ENCODE results near the gene CFAP210. TPM values are rescaled to one million over a fixed set of nuclear protein-coding genes. Genes with fewer than 3 reads are reported as not detected.

CFAP210 gene
- total and polyA plus RNA-seq, 2 experiments from 2014 or later: 3.7 TPM; not detected in 1

GRCh38 chr2:169736902-169737301 is 42.7 kb upstream of the CFAP210 start (continued):
- TF ChIP-seq, protein P1, sequence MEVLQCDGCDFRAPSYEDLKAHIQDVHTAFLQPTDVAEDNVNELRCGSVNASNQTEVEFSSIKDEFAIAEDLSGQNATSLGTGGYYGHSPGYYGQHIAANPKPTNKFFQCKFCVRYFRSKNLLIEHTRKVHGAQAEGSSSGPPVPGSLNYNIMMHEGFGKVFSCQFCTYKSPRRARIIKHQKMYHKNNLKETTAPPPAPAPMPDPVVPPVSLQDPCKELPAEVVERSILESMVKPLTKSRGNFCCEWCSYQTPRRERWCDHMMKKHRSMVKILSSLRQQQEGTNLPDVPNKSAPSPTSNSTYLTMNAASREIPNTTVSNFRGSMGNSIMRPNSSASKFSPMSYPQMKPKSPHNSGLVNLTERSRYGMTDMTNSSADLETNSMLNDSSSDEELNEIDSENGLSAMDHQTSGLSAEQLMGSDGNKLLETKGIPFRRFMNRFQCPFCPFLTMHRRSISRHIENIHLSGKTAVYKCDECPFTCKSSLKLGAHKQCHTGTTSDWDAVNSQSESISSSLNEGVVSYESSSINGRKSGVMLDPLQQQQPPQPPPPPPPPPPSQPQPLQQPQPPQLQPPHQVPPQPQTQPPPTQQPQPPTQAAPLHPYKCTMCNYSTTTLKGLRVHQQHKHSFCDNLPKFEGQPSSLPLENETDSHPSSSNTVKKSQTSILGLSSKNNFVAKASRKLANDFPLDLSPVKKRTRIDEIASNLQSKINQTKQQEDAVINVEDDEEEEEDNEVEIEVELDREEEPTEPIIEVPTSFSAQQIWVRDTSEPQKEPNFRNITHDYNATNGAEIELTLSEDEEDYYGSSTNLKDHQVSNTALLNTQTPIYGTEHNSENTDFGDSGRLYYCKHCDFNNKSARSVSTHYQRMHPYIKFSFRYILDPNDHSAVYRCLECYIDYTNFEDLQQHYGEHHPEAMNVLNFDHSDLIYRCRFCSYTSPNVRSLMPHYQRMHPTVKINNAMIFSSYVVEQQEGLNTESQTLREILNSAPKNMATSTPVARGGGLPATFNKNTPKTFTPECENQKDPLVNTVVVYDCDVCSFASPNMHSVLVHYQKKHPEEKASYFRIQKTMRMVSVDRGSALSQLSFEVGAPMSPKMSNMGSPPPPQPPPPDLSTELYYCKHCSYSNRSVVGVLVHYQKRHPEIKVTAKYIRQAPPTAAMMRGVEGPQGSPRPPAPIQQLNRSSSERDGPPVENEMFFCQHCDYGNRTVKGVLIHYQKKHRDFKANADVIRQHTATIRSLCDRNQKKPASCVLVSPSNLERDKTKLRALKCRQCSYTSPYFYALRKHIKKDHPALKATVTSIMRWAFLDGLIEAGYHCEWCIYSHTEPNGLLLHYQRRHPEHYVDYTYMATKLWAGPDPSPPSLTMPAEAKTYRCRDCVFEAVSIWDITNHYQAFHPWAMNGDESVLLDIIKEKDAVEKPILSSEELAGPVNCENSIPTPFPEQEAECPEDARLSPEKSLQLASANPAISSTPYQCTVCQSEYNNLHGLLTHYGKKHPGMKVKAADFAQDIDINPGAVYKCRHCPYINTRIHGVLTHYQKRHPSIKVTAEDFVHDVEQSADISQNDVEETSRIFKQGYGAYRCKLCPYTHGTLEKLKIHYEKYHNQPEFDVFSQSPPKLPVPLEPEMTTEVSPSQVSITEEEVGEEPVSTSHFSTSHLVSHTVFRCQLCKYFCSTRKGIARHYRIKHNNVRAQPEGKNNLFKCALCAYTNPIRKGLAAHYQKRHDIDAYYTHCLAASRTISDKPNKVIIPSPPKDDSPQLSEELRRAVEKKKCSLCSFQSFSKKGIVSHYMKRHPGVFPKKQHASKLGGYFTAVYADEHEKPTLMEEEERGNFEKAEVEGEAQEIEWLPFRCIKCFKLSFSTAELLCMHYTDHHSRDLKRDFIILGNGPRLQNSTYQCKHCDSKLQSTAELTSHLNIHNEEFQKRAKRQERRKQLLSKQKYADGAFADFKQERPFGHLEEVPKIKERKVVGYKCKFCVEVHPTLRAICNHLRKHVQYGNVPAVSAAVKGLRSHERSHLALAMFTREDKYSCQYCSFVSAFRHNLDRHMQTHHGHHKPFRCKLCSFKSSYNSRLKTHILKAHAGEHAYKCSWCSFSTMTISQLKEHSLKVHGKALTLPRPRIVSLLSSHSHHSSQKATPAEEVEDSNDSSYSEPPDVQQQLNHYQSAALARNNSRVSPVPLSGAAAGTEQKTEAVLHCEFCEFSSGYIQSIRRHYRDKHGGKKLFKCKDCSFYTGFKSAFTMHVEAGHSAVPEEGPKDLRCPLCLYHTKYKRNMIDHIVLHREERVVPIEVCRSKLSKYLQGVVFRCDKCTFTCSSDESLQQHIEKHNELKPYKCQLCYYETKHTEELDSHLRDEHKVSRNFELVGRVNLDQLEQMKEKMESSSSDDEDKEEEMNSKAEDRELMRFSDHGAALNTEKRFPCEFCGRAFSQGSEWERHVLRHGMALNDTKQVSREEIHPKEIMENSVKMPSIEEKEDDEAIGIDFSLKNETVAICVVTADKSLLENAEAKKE (CRISPR knock-in tag; IDR thresholded peaks at IDR 0.05): no peak
- TF ChIP-seq EZH2phosphoT487 (IDR thresholded peaks at IDR 0.05; ENCODE audit: unreplicated experiment): no peak
- TF ChIP-seq, protein P2, sequence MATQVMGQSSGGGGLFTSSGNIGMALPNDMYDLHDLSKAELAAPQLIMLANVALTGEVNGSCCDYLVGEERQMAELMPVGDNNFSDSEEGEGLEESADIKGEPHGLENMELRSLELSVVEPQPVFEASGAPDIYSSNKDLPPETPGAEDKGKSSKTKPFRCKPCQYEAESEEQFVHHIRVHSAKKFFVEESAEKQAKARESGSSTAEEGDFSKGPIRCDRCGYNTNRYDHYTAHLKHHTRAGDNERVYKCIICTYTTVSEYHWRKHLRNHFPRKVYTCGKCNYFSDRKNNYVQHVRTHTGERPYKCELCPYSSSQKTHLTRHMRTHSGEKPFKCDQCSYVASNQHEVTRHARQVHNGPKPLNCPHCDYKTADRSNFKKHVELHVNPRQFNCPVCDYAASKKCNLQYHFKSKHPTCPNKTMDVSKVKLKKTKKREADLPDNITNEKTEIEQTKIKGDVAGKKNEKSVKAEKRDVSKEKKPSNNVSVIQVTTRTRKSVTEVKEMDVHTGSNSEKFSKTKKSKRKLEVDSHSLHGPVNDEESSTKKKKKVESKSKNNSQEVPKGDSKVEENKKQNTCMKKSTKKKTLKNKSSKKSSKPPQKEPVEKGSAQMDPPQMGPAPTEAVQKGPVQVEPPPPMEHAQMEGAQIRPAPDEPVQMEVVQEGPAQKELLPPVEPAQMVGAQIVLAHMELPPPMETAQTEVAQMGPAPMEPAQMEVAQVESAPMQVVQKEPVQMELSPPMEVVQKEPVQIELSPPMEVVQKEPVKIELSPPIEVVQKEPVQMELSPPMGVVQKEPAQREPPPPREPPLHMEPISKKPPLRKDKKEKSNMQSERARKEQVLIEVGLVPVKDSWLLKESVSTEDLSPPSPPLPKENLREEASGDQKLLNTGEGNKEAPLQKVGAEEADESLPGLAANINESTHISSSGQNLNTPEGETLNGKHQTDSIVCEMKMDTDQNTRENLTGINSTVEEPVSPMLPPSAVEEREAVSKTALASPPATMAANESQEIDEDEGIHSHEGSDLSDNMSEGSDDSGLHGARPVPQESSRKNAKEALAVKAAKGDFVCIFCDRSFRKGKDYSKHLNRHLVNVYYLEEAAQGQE (IDR thresholded peaks at IDR 0.05; ENCODE audit: unreplicated experiment): no peak
- TF ChIP-seq ZNF114 (CRISPR knock-in tag; IDR thresholded peaks at IDR 0.05): no peak
- no peak for TF ChIP-seq ZNF331 (CRISPR knock-in tag; IDR thresholded peaks at IDR 0.05; ENCODE audit: low read depth)
- no peak for TF ChIP-seq EZH2 (IDR thresholded peaks at IDR 0.05; ENCODE audit: low read depth, unreplicated experiment)
- no peak for TF ChIP-seq ETS1 (IDR thresholded peaks at IDR 0.05)
